HCT116 (cell line): ENCODE data around the gene LCN1. TPM values are rescaled to one million over a fixed set of nuclear protein-coding genes. Genes with fewer than 3 reads are reported as not detected.

Experiments used
- ATAC-seq: fragments of 200-7000 bp; cut with Tn5 transposase; 2 replicates; pipeline ENCODE4 v1.9.1; 2020; ENCODE audit warnings: mild to moderate bottlenecking, moderate library complexity
- BruUV-seq: library from RNA; stranded (reverse); fragments of 400-500 nt; replicated peaks from 2 replicates; lab custom pipeline; 2021; lab: Mats Ljungman, UMichigan
- CTCF ChIA-PET: fragments of 300-600 bp; sonication (Branson Sonifier 250); formaldehyde crosslinking; loops from one replicate; lab custom pipeline; 2021; ENCODE audit warnings: antibody characterized with exemption; lab: Charles Lee
- POLR2A ChIA-PET: fragments of 300-600, 350-600 bp; sonication (Branson Sonifier 250); formaldehyde crosslinking; loops from one replicate; lab custom pipeline; 2021; ENCODE audit warnings: antibody characterized with exemption; lab: Charles Lee
- RAD21 ChIA-PET, 2 experiments: fragments of 300-600 bp; sonication (Branson Sonifier 250); formaldehyde crosslinking; loops; one replicate each; lab custom pipeline; 2023; ENCODE audit warnings: low total read pairs in 2 of 2; ENCODE audit not compliant: uncharacterized antibody in 2 of 2, unreplicated experiment in 2 of 2, low non-redundant PET in 1 of 2; lab: Charles Lee
- DNase-seq: peaks from one replicate; pipeline ENCODE4 v3.0.0-alpha.2; 2010; ENCODE audit warnings: low read depth, low spot score
- H2AFZ ChIP-seq: fragments of 200-600 bp; shearing (Covaris generic), sonication (generic); 2 replicates; pipeline ENCODE4 v1.6.1; 2017; ENCODE audit warnings: low read depth, mixed run types, mixed read lengths, antibody characterized with exemption, low read length; ENCODE audit not compliant: poor library complexity, severe bottlenecking
- H3K27ac ChIP-seq: 2 replicates; pipeline ENCODE4 v1.5.1; 2012; ENCODE audit warnings: low read depth, low read length
- H3K27me3 ChIP-seq: fragments of 200-600 bp; sonication (generic); 2 replicates; pipeline ENCODE4 v1.6.1; 2016; ENCODE audit warnings: mixed run types, low read length, mixed read lengths; ENCODE audit not compliant: insufficient read depth
- H3K36me3 ChIP-seq, 2 experiments: fragments of 200-500 bp in 1 of 2; fragments of 200-600 bp in 1 of 2; sonication (Bioruptor generic) in 1 of 2; sonication (generic) in 1 of 2; 2 replicates each; pipeline versions ENCODE4 v1.5.1 to v1.6.1; 2014 to 2016; ENCODE audit warnings: low read length in 2 of 2, inconsistent platforms in 1 of 2, mixed read lengths in 1 of 2, mixed run types in 1 of 2; ENCODE audit not compliant: insufficient read depth in 2 of 2, control insufficient read depth in 1 of 2
- H3K4me1 ChIP-seq, 2 experiments: fragments of 200-600 bp in 1 of 2; sonication (generic) in 1 of 2; 2 replicates each; pipeline versions ENCODE4 v1.5.1 to v1.6.1; 2012 to 2017; ENCODE audit warnings: low read length in 2 of 2, inconsistent platforms in 1 of 2, mild to moderate bottlenecking in 1 of 2, mixed read lengths in 1 of 2, mixed run types in 1 of 2, moderate library complexity in 1 of 2; ENCODE audit not compliant: insufficient read depth in 2 of 2, control insufficient read depth in 1 of 2
- H3K4me2 ChIP-seq: fragments of 200-600 bp; sonication (generic); 2 replicates; pipeline ENCODE4 v1.6.1; 2017; ENCODE audit warnings: mixed run types, low read length, mixed read lengths
- H3K4me3 ChIP-seq, 2 experiments: fragments of 200-600 bp in 1 of 2; sonication (generic) in 1 of 2; replicated peaks in 1 of 2; 2 replicates each; pipeline ENCODE4 v1.5.1; 2011 to 2016; ENCODE audit warnings: low read length in 2 of 2, control low read depth in 1 of 2, low read depth in 1 of 2, mild to moderate bottlenecking in 1 of 2, mixed read lengths in 1 of 2, mixed run types in 1 of 2
- H3K79me2 ChIP-seq: fragments of 200-600 bp; sonication (generic); 2 replicates; pipeline ENCODE4 v1.6.1; 2017; ENCODE audit warnings: mild to moderate bottlenecking, mixed run types, low read length, moderate library complexity, mixed read lengths; ENCODE audit not compliant: insufficient read depth
- H3K9ac ChIP-seq: fragments of 200-600 bp; sonication (generic); 2 replicates; pipeline ENCODE4 v1.6.1; 2016; ENCODE audit warnings: low read length, mixed read lengths
- H3K9me2 ChIP-seq: fragments of 200-600 bp; sonication (generic), shearing (Covaris generic); 2 replicates; pipeline ENCODE4 v1.6.1; 2017; ENCODE audit warnings: mixed run types, mild to moderate bottlenecking, moderate library complexity; ENCODE audit not compliant: insufficient read depth
- H3K9me3 ChIP-seq, 2 experiments: fragments of 200-500 bp in 1 of 2; fragments of 200-600 bp in 1 of 2; sonication (Bioruptor generic) in 1 of 2; sonication (generic) in 1 of 2; 2 replicates each; pipeline ENCODE4 v1.6.1; 2014 to 2017; ENCODE audit warnings: low read length in 2 of 2, mixed read lengths in 2 of 2, inconsistent platforms in 1 of 2, low read depth in 1 of 2, mild to moderate bottlenecking in 1 of 2, mixed run types in 1 of 2, moderate library complexity in 1 of 2; ENCODE audit not compliant: control insufficient read depth in 1 of 2, insufficient read depth in 1 of 2
- H4K20me1 ChIP-seq: fragments of 200-600 bp; sonication (generic), shearing (Covaris generic); 2 replicates; pipeline ENCODE4 v1.6.1; 2017; ENCODE audit warnings: mixed run types, mild to moderate bottlenecking, moderate library complexity; ENCODE audit not compliant: insufficient read depth
- CBX3 ChIP-seq: IDR thresholded peaks from 2 replicates; pipeline ENCODE4 v1.6.1; 2012; ENCODE audit warnings: low read depth
- CEBPB ChIP-seq: IDR thresholded peaks from 2 replicates; pipeline ENCODE4 v1.6.1; 2012; ENCODE audit warnings: low read depth
- CTCF ChIP-seq, 3 experiments: fragments of 200-600 bp in 1 of 3; sonication (generic) in 1 of 3; IDR thresholded peaks in 2 of 3; conservative IDR thresholded peaks in 1 of 3; 2 replicates each; pipeline ENCODE4 v1.5.1; 2012 to 2017; ENCODE audit warnings: low read depth in 2 of 3, low read length in 2 of 3, antibody characterized with exemption in 1 of 3, borderline replicate concordance in 1 of 3, control low read depth in 1 of 3, mild to moderate bottlenecking in 1 of 3, mixed read lengths in 1 of 3, mixed run types in 1 of 3, moderate library complexity in 1 of 3; ENCODE audit not compliant: insufficient read depth in 1 of 3
- EGR1 ChIP-seq: IDR thresholded peaks from 2 replicates; pipeline ENCODE4 v1.6.1; 2012; ENCODE audit warnings: low read depth
- EZH2phosphoT487 ChIP-seq: fragments of 200-600 bp; IDR thresholded peaks from 2 replicates; pipeline ENCODE4 v1.6.1; 2018; ENCODE audit warnings: antibody characterized with exemption, borderline replicate concordance
- FOSL1 ChIP-seq: IDR thresholded peaks from 2 replicates; pipeline ENCODE4 v1.6.1; 2012; ENCODE audit warnings: low read depth
- MAX ChIP-seq: IDR thresholded peaks from 2 replicates; pipeline ENCODE4 v1.6.1; 2012
- POLR2A ChIP-seq: IDR thresholded peaks from 2 replicates; pipeline ENCODE4 v1.7.0; 2011; ENCODE audit warnings: borderline replicate concordance; ENCODE audit not compliant: insufficient read depth, insufficient read length; ENCODE audit errors: extremely low read depth
- POLR2AphosphoS5 ChIP-seq: IDR thresholded peaks from 2 replicates; pipeline ENCODE4 v1.6.1; 2011; ENCODE audit warnings: mild to moderate bottlenecking, low read depth, low read length, moderate library complexity
- RAD21 ChIP-seq: IDR thresholded peaks from 2 replicates; pipeline ENCODE4 v1.6.1; 2012; ENCODE audit warnings: low read depth, mild to moderate bottlenecking
- SP1 ChIP-seq: IDR thresholded peaks from 2 replicates; pipeline ENCODE4 v1.6.1; 2012; ENCODE audit warnings: low read depth
- SRF ChIP-seq: IDR thresholded peaks from 2 replicates; pipeline ENCODE4 v1.6.1; 2012; ENCODE audit warnings: low read depth
- YY1 ChIP-seq: IDR thresholded peaks from 2 replicates; pipeline ENCODE4 v1.6.1; 2011; ENCODE audit warnings: low read length, low read depth, moderate library complexity, mild to moderate bottlenecking; ENCODE audit not compliant: insufficient replicate concordance; ENCODE audit errors: extremely low read depth
- ZFX ChIP-seq: fragments of 450-650 bp; IDR thresholded peaks from 2 replicates; pipeline ENCODE4 v1.6.1; 2017
- ZNF274 ChIP-seq: fragments of 200-500 bp; sonication (Bioruptor generic); IDR thresholded peaks from 2 replicates; pipeline ENCODE4 v1.6.1; 2014; ENCODE audit warnings: mild to moderate bottlenecking, low read depth, low read length, inconsistent platforms
- intact Hi-C: fragments of 100-400 bp; cut with micrococcal nuclease; formaldehyde crosslinking; loops from 2 replicates; pipeline ENCODE4 v1.10.0; 2022
- total RNA-seq: library from RNA; stranded (reverse); gene quantifications from one replicate; pipeline ENCODE4 v1.2.1, GENCODE V29; 2021; ENCODE audit not compliant: unreplicated experiment
- TF ChIP-seq, protein P1 (sequence below): IDR thresholded peaks from 2 replicates; pipeline ENCODE4 v1.6.1; 2012; ENCODE audit warnings: low read depth
- TF ChIP-seq, protein P2 (sequence below): IDR thresholded peaks from 2 replicates; pipeline ENCODE4 v1.6.1; 2011; ENCODE audit warnings: mild to moderate bottlenecking, low read length, moderate library complexity; ENCODE audit not compliant: insufficient replicate concordance; ENCODE audit errors: extremely low read depth
- TF ChIP-seq, protein P3 (sequence below): IDR thresholded peaks from 2 replicates; pipeline ENCODE4 v1.6.1; 2012

Gene LCN1
- total RNA-seq, 1 experiment from 2014 or later, result not detected

GRCh38 chr9:135574331-135574730 is 53.1 kb downstream of the LCN1 start:
- Histone ChIP-seq H2AFZ (no peak overlapping the region), H3K9me3 (peaks cover 0 to 2% of the 10 kb centered on the region in 2 experiments; a peak in 2 of 4 replicates), H3K4me1 (no peaks in the 10 kb centered on the region), H3K36me3 (no peaks in the 10 kb centered on the region), H3K79me2 (no peaks in the 10 kb centered on the region), H3K27ac (no peak overlapping the region), H3K4me3 (no peak overlapping the region), H3K27me3 (peaks cover 31% of the 10 kb centered on the region), H3K4me2 (no peak overlapping the region), H3K9ac (no peak overlapping the region), H3K9me2 (no peaks in the 10 kb centered on the region), H4K20me1 (no peaks in the 10 kb centered on the region)
- intact Hi-C loops, result no loop called here
- ATAC-seq (no peak), DNase-seq (no peak)
- no TSS peak for BruUV-seq
- ChIA-PET CTCF (no interaction called here), RAD21 (no interaction called here), POLR2A (no interaction called here)
- TF ChIP-seq POLR2AphosphoS5 (no peak), FOSL1 (no peak), ZNF274 (no peak), CTCF (IDR thresholded peaks at IDR 0.05 in 2 of 3, conservative IDR thresholded peaks at IDR 0.05 in 1 of 3; ENCODE audit: borderline replicate concordance in 1 of 3, insufficient read depth in 1 of 3, low read depth in 2 of 3, low read length in 2 of 3) (no peak), YY1 (no peak), MAX (no peak), CEBPB (no peak), ZFX (no peak), SRF (no peak), EGR1 (no peak), CBX3 (no peak), EZH2phosphoT487 (no peak), POLR2A (no peak), SP1 (no peak), RAD21 (no peak)
- TF ChIP-seq, protein P1, sequence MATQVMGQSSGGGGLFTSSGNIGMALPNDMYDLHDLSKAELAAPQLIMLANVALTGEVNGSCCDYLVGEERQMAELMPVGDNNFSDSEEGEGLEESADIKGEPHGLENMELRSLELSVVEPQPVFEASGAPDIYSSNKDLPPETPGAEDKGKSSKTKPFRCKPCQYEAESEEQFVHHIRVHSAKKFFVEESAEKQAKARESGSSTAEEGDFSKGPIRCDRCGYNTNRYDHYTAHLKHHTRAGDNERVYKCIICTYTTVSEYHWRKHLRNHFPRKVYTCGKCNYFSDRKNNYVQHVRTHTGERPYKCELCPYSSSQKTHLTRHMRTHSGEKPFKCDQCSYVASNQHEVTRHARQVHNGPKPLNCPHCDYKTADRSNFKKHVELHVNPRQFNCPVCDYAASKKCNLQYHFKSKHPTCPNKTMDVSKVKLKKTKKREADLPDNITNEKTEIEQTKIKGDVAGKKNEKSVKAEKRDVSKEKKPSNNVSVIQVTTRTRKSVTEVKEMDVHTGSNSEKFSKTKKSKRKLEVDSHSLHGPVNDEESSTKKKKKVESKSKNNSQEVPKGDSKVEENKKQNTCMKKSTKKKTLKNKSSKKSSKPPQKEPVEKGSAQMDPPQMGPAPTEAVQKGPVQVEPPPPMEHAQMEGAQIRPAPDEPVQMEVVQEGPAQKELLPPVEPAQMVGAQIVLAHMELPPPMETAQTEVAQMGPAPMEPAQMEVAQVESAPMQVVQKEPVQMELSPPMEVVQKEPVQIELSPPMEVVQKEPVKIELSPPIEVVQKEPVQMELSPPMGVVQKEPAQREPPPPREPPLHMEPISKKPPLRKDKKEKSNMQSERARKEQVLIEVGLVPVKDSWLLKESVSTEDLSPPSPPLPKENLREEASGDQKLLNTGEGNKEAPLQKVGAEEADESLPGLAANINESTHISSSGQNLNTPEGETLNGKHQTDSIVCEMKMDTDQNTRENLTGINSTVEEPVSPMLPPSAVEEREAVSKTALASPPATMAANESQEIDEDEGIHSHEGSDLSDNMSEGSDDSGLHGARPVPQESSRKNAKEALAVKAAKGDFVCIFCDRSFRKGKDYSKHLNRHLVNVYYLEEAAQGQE, result no peak
- TF ChIP-seq, protein P2, sequence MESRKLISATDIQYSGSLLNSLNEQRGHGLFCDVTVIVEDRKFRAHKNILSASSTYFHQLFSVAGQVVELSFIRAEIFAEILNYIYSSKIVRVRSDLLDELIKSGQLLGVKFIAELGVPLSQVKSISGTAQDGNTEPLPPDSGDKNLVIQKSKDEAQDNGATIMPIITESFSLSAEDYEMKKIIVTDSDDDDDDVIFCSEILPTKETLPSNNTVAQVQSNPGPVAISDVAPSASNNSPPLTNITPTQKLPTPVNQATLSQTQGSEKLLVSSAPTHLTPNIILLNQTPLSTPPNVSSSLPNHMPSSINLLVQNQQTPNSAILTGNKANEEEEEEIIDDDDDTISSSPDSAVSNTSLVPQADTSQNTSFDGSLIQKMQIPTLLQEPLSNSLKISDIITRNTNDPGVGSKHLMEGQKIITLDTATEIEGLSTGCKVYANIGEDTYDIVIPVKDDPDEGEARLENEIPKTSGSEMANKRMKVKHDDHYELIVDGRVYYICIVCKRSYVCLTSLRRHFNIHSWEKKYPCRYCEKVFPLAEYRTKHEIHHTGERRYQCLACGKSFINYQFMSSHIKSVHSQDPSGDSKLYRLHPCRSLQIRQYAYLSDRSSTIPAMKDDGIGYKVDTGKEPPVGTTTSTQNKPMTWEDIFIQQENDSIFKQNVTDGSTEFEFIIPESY, result no peak
- TF ChIP-seq, protein P3, sequence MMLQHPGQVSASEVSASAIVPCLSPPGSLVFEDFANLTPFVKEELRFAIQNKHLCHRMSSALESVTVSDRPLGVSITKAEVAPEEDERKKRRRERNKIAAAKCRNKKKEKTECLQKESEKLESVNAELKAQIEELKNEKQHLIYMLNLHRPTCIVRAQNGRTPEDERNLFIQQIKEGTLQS, result no peak
